Measurements from ENCODE around the gene SH3PXD2A. TPM values are rescaled to one million over a fixed set of nuclear protein-coding genes. Genes with fewer than 3 reads are reported as not detected.

Gene SH3PXD2A
- total RNA-seq, 1 donor from 2014 or later, result 36.8 TPM

- Mint-ChIP-seq H3K36me3 (peaks cover 5% of the 10 kb centered on the region), H3K9me3 (peaks cover 10% of the 10 kb centered on the region), H3K4me1 (peaks cover 13% of the 10 kb centered on the region), H3K27me3 (ENCODE audit: low read depth) (no peaks in the 10 kb centered on the region), H3K4me3 (no peak overlapping the region), H3K27ac (no peak overlapping the region)
- TF ChIP-seq CTCF (IDR thresholded peaks at IDR 0.05; ENCODE audit: unreplicated experiment), result no peak
- no peak for DNase-seq (ENCODE audit: low spot score in 2 of 2, unreplicated experiment in 2 of 2)
Observed at GRCh38 chr10:103869336-103869735, 14.0 kb upstream of the SH3PXD2A start.

GRCh38 chr10:103868200-103868599, 12.8 kb upstream of the SH3PXD2A start:
- no peak overlapping the region for H3K27ac Mint-ChIP-seq
- H3K4me1 Mint-ChIP-seq, result peaks cover 13% of the 10 kb centered on the region
- no peak for DNase-seq (ENCODE audit: low spot score in 2 of 2, unreplicated experiment in 2 of 2)
- H3K36me3 Mint-ChIP-seq, result peaks cover 10% of the 10 kb centered on the region
- no peak overlapping the region for H3K4me3 Mint-ChIP-seq
- peaks cover 14% of the 10 kb centered on the region for H3K9me3 Mint-ChIP-seq
- TF ChIP-seq CTCF (IDR thresholded peaks at IDR 0.05; ENCODE audit: unreplicated experiment), result no peak
- no peaks in the 10 kb centered on the region for H3K27me3 Mint-ChIP-seq (ENCODE audit: low read depth)

GRCh38 chr10:103861505-103861904, 6.1 kb upstream of the SH3PXD2A start:
- H3K4me3 Mint-ChIP-seq, result no peak overlapping the region
- no peak for DNase-seq (ENCODE audit: low spot score in 2 of 2, unreplicated experiment in 2 of 2)
- H3K36me3 Mint-ChIP-seq, result peaks cover 6% of the 10 kb centered on the region

GRCh38 chr10:103859161-103860086, 4.0 kb upstream of the SH3PXD2A start:
- Mint-ChIP-seq H3K4me1 (peaks cover 24% of the 10 kb centered on the region), H3K4me3 (no peak overlapping the region), H3K9me3 (peaks cover 5% of the 10 kb centered on the region), H3K36me3 (peaks cover 5% of the 10 kb centered on the region), H3K27ac (no peak overlapping the region), H3K27me3 (ENCODE audit: low read depth) (no peaks in the 10 kb centered on the region)
- TF ChIP-seq CTCF (IDR thresholded peaks at IDR 0.05; ENCODE audit: unreplicated experiment), result peak; percentile 50
- peak in 1 of 2 experiments; percentile 70 for DNase-seq (ENCODE audit: low spot score in 2 of 2, unreplicated experiment in 2 of 2)

More at GRCh38 chr10:103861505-103861904, 6.1 kb upstream of the SH3PXD2A start:
- no peaks in the 10 kb centered on the region for H3K27me3 Mint-ChIP-seq (ENCODE audit: low read depth)
- no peak overlapping the region for H3K27ac Mint-ChIP-seq
- H3K4me1 Mint-ChIP-seq, result peaks cover 13% of the 10 kb centered on the region
- TF ChIP-seq CTCF (IDR thresholded peaks at IDR 0.05; ENCODE audit: unreplicated experiment), result no peak
- peaks cover 14% of the 10 kb centered on the region for H3K9me3 Mint-ChIP-seq

GRCh38 chr10:103858360-103858759, 3.0 kb upstream of the SH3PXD2A start:
- H3K4me1 Mint-ChIP-seq, result peaks cover 34% of the 10 kb centered on the region
- H3K36me3 Mint-ChIP-seq, result no peaks in the 10 kb centered on the region
- no peak for DNase-seq (ENCODE audit: low spot score in 2 of 2, unreplicated experiment in 2 of 2)
- no peaks in the 10 kb centered on the region for H3K9me3 Mint-ChIP-seq
- H3K27me3 Mint-ChIP-seq (ENCODE audit: low read depth), result no peaks in the 10 kb centered on the region
- no peak for TF ChIP-seq CTCF (IDR thresholded peaks at IDR 0.05; ENCODE audit: unreplicated experiment)
- no peak overlapping the region for H3K27ac Mint-ChIP-seq
- H3K4me3 Mint-ChIP-seq, result no peak overlapping the region

Measured in mesothelial cell of epicardium (in vitro differentiated cells).